ENCODE measurements around the gene CDH4.

The CDH4 gene

GRCh38 chr20:61556111-61556510 lies 304.1 kb downstream of the CDH4 start:
- TF ChIP-seq, protein P1, sequence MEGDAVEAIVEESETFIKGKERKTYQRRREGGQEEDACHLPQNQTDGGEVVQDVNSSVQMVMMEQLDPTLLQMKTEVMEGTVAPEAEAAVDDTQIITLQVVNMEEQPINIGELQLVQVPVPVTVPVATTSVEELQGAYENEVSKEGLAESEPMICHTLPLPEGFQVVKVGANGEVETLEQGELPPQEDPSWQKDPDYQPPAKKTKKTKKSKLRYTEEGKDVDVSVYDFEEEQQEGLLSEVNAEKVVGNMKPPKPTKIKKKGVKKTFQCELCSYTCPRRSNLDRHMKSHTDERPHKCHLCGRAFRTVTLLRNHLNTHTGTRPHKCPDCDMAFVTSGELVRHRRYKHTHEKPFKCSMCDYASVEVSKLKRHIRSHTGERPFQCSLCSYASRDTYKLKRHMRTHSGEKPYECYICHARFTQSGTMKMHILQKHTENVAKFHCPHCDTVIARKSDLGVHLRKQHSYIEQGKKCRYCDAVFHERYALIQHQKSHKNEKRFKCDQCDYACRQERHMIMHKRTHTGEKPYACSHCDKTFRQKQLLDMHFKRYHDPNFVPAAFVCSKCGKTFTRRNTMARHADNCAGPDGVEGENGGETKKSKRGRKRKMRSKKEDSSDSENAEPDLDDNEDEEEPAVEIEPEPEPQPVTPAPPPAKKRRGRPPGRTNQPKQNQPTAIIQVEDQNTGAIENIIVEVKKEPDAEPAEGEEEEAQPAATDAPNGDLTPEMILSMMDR (IDR thresholded peaks at IDR 0.05; ENCODE audit: insufficient read depth, low read length, missing control alignments), result no peak
- ChIA-PET CTCF (no interaction called here), POLR2A (no interaction called here)
- DNase-seq (ENCODE audit: low read depth, low spot score), result peak; percentile 83
- no peak overlapping the region for H3K4me3 ChIP-seq (ENCODE audit: low read depth, low read length)

DNA sequence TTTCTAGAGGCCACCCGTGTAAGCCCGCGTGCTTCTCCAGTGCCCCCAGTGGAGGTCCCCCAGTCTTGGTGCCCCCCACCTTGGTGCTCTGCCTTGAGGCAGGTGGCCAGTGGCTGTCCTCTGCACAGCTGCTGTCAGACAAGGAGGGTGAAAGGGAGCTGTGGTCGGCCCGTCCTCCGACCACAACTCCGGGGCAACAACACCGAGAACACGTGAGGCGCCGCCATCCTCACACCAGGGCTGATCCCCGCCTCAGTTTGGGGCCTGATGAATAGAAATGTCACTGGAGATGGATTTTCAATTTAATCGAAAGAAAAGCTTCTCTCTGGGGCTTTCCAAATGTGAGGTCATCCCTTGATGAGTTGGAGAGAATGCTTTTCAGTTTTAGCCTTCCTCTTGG lies 304.6 kb downstream of the CDH4 start:
- ChIA-PET POLR2A (no interaction called here), CTCF (no interaction called here)
- H3K4me3 ChIP-seq (ENCODE audit: low read depth, low read length), result no peak overlapping the region
- TF ChIP-seq, protein P1 (IDR thresholded peaks at IDR 0.05; ENCODE audit: insufficient read depth, low read length, missing control alignments), result no peak
- no peak for DNase-seq (ENCODE audit: low read depth, low spot score)

DNA sequence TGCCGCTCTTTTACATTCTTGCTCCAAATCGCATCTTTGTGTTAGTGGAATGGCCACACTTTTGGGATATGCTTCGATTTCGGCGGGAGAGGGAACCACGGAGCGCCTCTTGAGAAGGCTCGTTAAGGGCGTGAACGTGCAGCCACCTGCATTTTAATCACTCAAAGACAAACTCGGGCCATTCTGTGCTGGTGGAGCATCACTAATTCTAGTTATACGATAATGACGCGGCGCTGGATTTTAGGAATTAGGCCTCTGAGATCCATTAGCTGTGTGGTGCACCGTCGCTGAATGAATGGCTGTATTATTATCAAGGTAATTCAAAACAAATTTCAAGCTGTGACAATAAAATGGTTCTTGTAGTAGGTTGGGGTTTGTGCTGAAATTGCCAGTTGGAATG lies 305.6 kb downstream of the CDH4 start:
- CTCF ChIA-PET, result interaction anchor here (1.2 kb wide), 1 partner anchor 339 kb away, joined by 3 read pairs; no protein-coding TSS in a partner anchor
- POLR2A ChIA-PET, result no interaction called here
- DNase-seq (ENCODE audit: low read depth, low spot score), result no peak
- TF ChIP-seq, protein P1 (IDR thresholded peaks at IDR 0.05; ENCODE audit: insufficient read depth, low read length, missing control alignments), result no peak
- H3K4me3 ChIP-seq (ENCODE audit: low read depth, low read length), result no peak overlapping the region

GRCh38 chr20:61558726-61559125 lies 306.7 kb downstream of the CDH4 start:
- TF ChIP-seq, protein P1 (IDR thresholded peaks at IDR 0.05; ENCODE audit: insufficient read depth, low read length, missing control alignments), result no peak
- H3K4me3 ChIP-seq (ENCODE audit: low read depth, low read length), result no peak overlapping the region
- DNase-seq (ENCODE audit: low read depth, low spot score), result no peak
- ChIA-PET POLR2A (no interaction called here), CTCF (no interaction called here)

- DNase-seq (ENCODE audit: low read depth, low spot score), result no peak
- H3K4me3 ChIP-seq (ENCODE audit: low read depth, low read length), result no peak overlapping the region
- ChIA-PET CTCF (interaction anchor here (0.9 kb wide), 1 partner anchor 10 kb away, joined by 3 read pairs; no protein-coding TSS in a partner anchor), POLR2A (no interaction called here)
- TF ChIP-seq, protein P1 (IDR thresholded peaks at IDR 0.05; ENCODE audit: insufficient read depth, low read length, missing control alignments), result no peak
These were observed 307.8 kb downstream of the CDH4 start for GRCh38 chr20:61559706-61560315.

- no peak overlapping the region for H3K4me3 ChIP-seq (ENCODE audit: low read depth, low read length)
- TF ChIP-seq, protein P1 (IDR thresholded peaks at IDR 0.05; ENCODE audit: insufficient read depth, low read length, missing control alignments), result no peak
- CTCF ChIA-PET, result interaction anchor here (0.9 kb wide), 1 partner anchor 10 kb away, joined by 3 read pairs; no protein-coding TSS in a partner anchor
- DNase-seq (ENCODE audit: low read depth, low spot score), result no peak
- POLR2A ChIA-PET, result no interaction called here
These were observed 308.3 kb downstream of the CDH4 start for GRCh38 chr20:61560361-61560853.

Measured in AG04449 (cell line).